SK-N-SH (cell line): ENCODE measurements around the gene CADM1. TPM values are rescaled to one million over a fixed set of nuclear protein-coding genes. Genes with fewer than 3 reads are reported as not detected.
A peak's percentile ranks its signal among the peaks of the same experiment; 100 is the strongest.

Experiments used
- CTCF ChIA-PET: fragments of 300-600, 350-600 bp; formaldehyde crosslinking; extraction: SDS; loops from one replicate; lab custom pipeline; 2021; lab: Yijun Ruan, JAX
- POLR2A ChIA-PET: fragments of 350-600 bp; sonication (Branson Sonifier 250); formaldehyde crosslinking; extraction: SDS; loops from one replicate; lab custom pipeline; 2020; ENCODE audit warnings: antibody characterized with exemption, inconsistent platforms; lab: Yijun Ruan, JAX
- DNase-seq: peaks from one replicate; pipeline ENCODE4 v3.0.0; 2012
- H2AFZ ChIP-seq: fragments of 200-600 bp; sonication (generic); 2 replicates; pipeline ENCODE4 v1.8.1; 2016; ENCODE audit warnings: antibody characterized with exemption, mild to moderate bottlenecking, low read depth
- H3F3A ChIP-seq: fragments of 200-600 bp; sonication (generic); replicated peaks from 2 replicates; pipeline ENCODE3; 2016; ENCODE audit warnings: antibody characterized with exemption, mild to moderate bottlenecking; ENCODE audit not compliant: insufficient read depth
- H3K27ac ChIP-seq, 2 experiments: fragments of 200-500 bp in 1 of 2; fragments of 200-600 bp in 1 of 2; sonication (Bioruptor generic) in 1 of 2; sonication (generic), shearing (Covaris generic) in 1 of 2; 2 replicates each; pipeline versions ENCODE4 v1.5.1 to v1.6.1; 2014 to 2016; ENCODE audit warnings: low read depth in 2 of 2, inconsistent platforms in 1 of 2, low read length in 1 of 2, mild to moderate bottlenecking in 1 of 2, mixed read lengths in 1 of 2
- H3K27me3 ChIP-seq: fragments of 200-600 bp; sonication (generic), shearing (Covaris generic); 2 replicates; pipeline ENCODE4 v1.6.1; 2016; ENCODE audit warnings: mixed run types; ENCODE audit not compliant: insufficient read depth
- H3K36me3 ChIP-seq, 2 experiments: fragments of 200-500 bp in 1 of 2; fragments of 200-600 bp in 1 of 2; sonication (Bioruptor generic) in 1 of 2; sonication (generic) in 1 of 2; replicated peaks in 1 of 2; 2 replicates each; pipeline versions ENCODE3 to v1.5.1; 2014 to 2016; ENCODE audit warnings: low read length in 1 of 2, mild to moderate bottlenecking in 1 of 2; ENCODE audit not compliant: insufficient read depth in 2 of 2, control insufficient read depth in 1 of 2
- H3K4me1 ChIP-seq, 2 experiments: fragments of 200-500 bp in 1 of 2; fragments of 200-600 bp in 1 of 2; sonication (Bioruptor generic) in 1 of 2; sonication (generic), shearing (Covaris generic) in 1 of 2; 2 replicates each; pipeline versions ENCODE4 v1.5.1 to v1.6.1; 2014 to 2016; ENCODE audit warnings: low read depth in 1 of 2, low read length in 1 of 2, mixed run types in 1 of 2; ENCODE audit not compliant: insufficient read depth in 2 of 2, control insufficient read depth in 1 of 2
- H3K4me2 ChIP-seq: fragments of 200-600 bp; sonication (generic), shearing (Covaris generic); 2 replicates; pipeline ENCODE4 v1.6.1; 2017; ENCODE audit warnings: mixed run types
- H3K4me3 ChIP-seq, 2 experiments: fragments of 200-500 bp in 1 of 2; fragments of 200-600 bp in 1 of 2; sonication (Bioruptor generic) in 1 of 2; sonication (generic), shearing (Covaris generic) in 1 of 2; 2 replicates each; pipeline versions ENCODE4 v1.5.1 to v1.8.1; 2014 to 2016; ENCODE audit warnings: low read depth in 2 of 2, inconsistent platforms in 1 of 2, low read length in 1 of 2, mild to moderate bottlenecking in 1 of 2, mixed read lengths in 1 of 2, moderate library complexity in 1 of 2
- H3K79me2 ChIP-seq: fragments of 200-600 bp; sonication (generic); 2 replicates; pipeline ENCODE4 v1.8.1; 2017; ENCODE audit warnings: mild to moderate bottlenecking; ENCODE audit not compliant: insufficient read depth
- H3K9ac ChIP-seq: fragments of 200-600 bp; sonication (generic); 2 replicates; pipeline ENCODE4 v1.6.1; 2017; ENCODE audit warnings: mixed run types
- H3K9me2 ChIP-seq: fragments of 200-600 bp; sonication (generic); 2 replicates; pipeline ENCODE4 v1.6.1; 2017; ENCODE audit warnings: mixed run types
- H3K9me3 ChIP-seq: fragments of 200-600 bp; sonication (generic); 2 replicates; pipeline ENCODE4 v1.6.1; 2017; ENCODE audit warnings: mixed run types, mild to moderate bottlenecking, moderate library complexity
- H4K20me1 ChIP-seq: fragments of 200-600 bp; sonication (generic); 2 replicates; pipeline ENCODE4 v1.6.1; 2017; ENCODE audit warnings: mild to moderate bottlenecking, mixed run types; ENCODE audit not compliant: insufficient read depth
- CHD2 ChIP-seq: fragments of 150-350 bp; IDR thresholded peaks from 2 replicates; pipeline ENCODE4 v1.6.1; 2018; ENCODE audit warnings: low read length; ENCODE audit not compliant: partially characterized antibody
- ELF1 ChIP-seq: IDR thresholded peaks from 2 replicates; pipeline ENCODE4 v1.4.0; 2012
- EP300 ChIP-seq, 2 experiments: IDR thresholded peaks; 2 replicates each; pipeline versions ENCODE4 v1.4.0 to v1.6.1; 2012; ENCODE audit warnings: borderline replicate concordance in 1 of 2, low read depth in 1 of 2, low read length in 1 of 2
- FOXM1 ChIP-seq: IDR thresholded peaks from 2 replicates; pipeline ENCODE4 v1.4.0; 2012; ENCODE audit warnings: low read depth, mild to moderate bottlenecking
- GABPA ChIP-seq: IDR thresholded peaks from 2 replicates; pipeline ENCODE4 v1.4.0; 2012; ENCODE audit warnings: low read depth, mild to moderate bottlenecking
- GATA2 ChIP-seq: sonication (generic); formaldehyde crosslinking; IDR thresholded peaks from 2 replicates; pipeline ENCODE4 v1.5.0; 2020; ENCODE audit warnings: mild to moderate bottlenecking, missing genetic modification reagents
- IRF3 ChIP-seq: fragments of 150-350 bp; IDR thresholded peaks from 2 replicates; pipeline ENCODE4 v1.6.1; 2016; ENCODE audit warnings: mild to moderate bottlenecking, low read depth, low read length
- JUND ChIP-seq: IDR thresholded peaks from 2 replicates; pipeline ENCODE4 v1.4.0; 2012
- MEF2A ChIP-seq: IDR thresholded peaks from 2 replicates; pipeline ENCODE4 v1.4.0; 2012; ENCODE audit warnings: low read depth, borderline replicate concordance
- MXI1 ChIP-seq: IDR thresholded peaks from 2 replicates; pipeline ENCODE4 v1.6.1; 2012; ENCODE audit warnings: mild to moderate bottlenecking, low read depth, low read length, improper control_type of control experiment
- NFIC ChIP-seq: IDR thresholded peaks from 2 replicates; pipeline ENCODE4 v1.4.0; 2012; ENCODE audit warnings: borderline replicate concordance
- NRF1 ChIP-seq: IDR thresholded peaks from 2 replicates; pipeline ENCODE4 v1.6.1; 2012; ENCODE audit warnings: low read depth, mild to moderate bottlenecking, low read length
- POLR2AphosphoS5 ChIP-seq: IDR thresholded peaks from 2 replicates; pipeline ENCODE4 v1.6.1; 2012; ENCODE audit warnings: low read depth, low read length
- RXRA ChIP-seq: IDR thresholded peaks from 2 replicates; pipeline ENCODE4 v1.4.0; 2012; ENCODE audit warnings: low read depth, mild to moderate bottlenecking, borderline replicate concordance
- SIN3A ChIP-seq: IDR thresholded peaks from 2 replicates; pipeline ENCODE4 v1.6.1; 2012; ENCODE audit warnings: low read depth, mild to moderate bottlenecking, low read length, moderate library complexity, borderline replicate concordance
- SMC3 ChIP-seq: IDR thresholded peaks from 2 replicates; pipeline ENCODE4 v1.6.1; 2012; ENCODE audit warnings: low read depth, low read length, improper control_type of control experiment
- TAF1 ChIP-seq: IDR thresholded peaks from 2 replicates; pipeline ENCODE4 v1.6.1; 2012; ENCODE audit warnings: low read depth, mild to moderate bottlenecking, low read length, moderate library complexity, borderline replicate concordance
- TCF12 ChIP-seq: IDR thresholded peaks from 2 replicates; pipeline ENCODE4 v1.4.0; 2012
- TEAD4 ChIP-seq: IDR thresholded peaks from 2 replicates; pipeline ENCODE4 v1.4.0; 2012; ENCODE audit warnings: mild to moderate bottlenecking, borderline replicate concordance; ENCODE audit not compliant: insufficient read depth
- USF1 ChIP-seq: IDR thresholded peaks from 2 replicates; pipeline ENCODE4 v1.4.0; 2012; ENCODE audit warnings: low read depth, borderline replicate concordance
- YY1 ChIP-seq: IDR thresholded peaks from 2 replicates; pipeline ENCODE4 v1.4.0; 2012; ENCODE audit warnings: low read depth, mild to moderate bottlenecking
- WGBS: methylation state at CpG from one replicate; pipeline ENCODE4 v1.1.6; 2017; ENCODE audit warnings: low lambda C conversion rate; 5-methylcytosine and 5-hydroxymethylcytosine counted together
- polyA plus RNA-seq, 3 experiments: library from polyadenylated mRNA; depleted of rRNA; stranded (reverse); fragments of >200 nt; gene quantifications; 2 replicates each; pipeline ENCODE4 v1.2.3, GENCODE V29; 2012

The CADM1 gene
- polyA plus RNA-seq, 1 of the 3 experiments (the other 2 are of a cell fraction): 7.9 TPM

- TF ChIP-seq MEF2A (no peak), NRF1 (no peak), GABPA (no peak), TAF1 (no peak), JUND (peak; percentile 34; the same call in 1 of the 2 replicates), SIN3A (no peak), FOXM1 (no peak), YY1 (no peak), ELF1 (no peak), MXI1 (no peak), TCF12 (no peak), IRF3 (no peak), USF1 (no peak), NFIC (no peak), RXRA (no peak)
These were observed 39.9 kb downstream of the CADM1 start (continued) for GRCh38 chr11:115464269-115464668.

GRCh38 chr11:115463606-115464005 lies 40.6 kb downstream of the CADM1 start:
- no peak for DNase-seq
- Histone ChIP-seq H3K9ac (no peak overlapping the region), H4K20me1 (no peaks in the 10 kb centered on the region), H3K9me3 (no peaks in the 10 kb centered on the region), H3K27ac (peak overlapping the region in 1 of 2 experiments; percentile 47; a peak in 2 of 4 replicates), H3K9me2 (no peaks in the 10 kb centered on the region), H3K4me2 (no peak overlapping the region; the same call in 1 of the 2 replicates), H3K4me1 (peaks cover 0 to 26% of the 10 kb centered on the region in 2 experiments; a peak in 2 of 4 replicates), H3K79me2 (no peaks in the 10 kb centered on the region), H3F3A (no peaks in the 10 kb centered on the region), H3K36me3 (no peaks in the 10 kb centered on the region), H3K4me3 (no peak overlapping the region), H2AFZ (no peak overlapping the region), H3K27me3 (no peaks in the 10 kb centered on the region)
- CTCF ChIA-PET: interaction anchor here (1.1 to 1.4 kb wide), 3 partner anchors 12 to 129 kb away, joined by 3 read pairs; no protein-coding TSS in a partner anchor
- 68% methylated on average over 3 of the region's 3 CpGs for WGBS
- TF ChIP-seq SMC3: no peak
- TF ChIP-seq YY1: no peak
- TF ChIP-seq POLR2AphosphoS5: no peak
- no peak for TF ChIP-seq IRF3
- peak; percentile 66 for TF ChIP-seq GATA2 (CRISPR knock-in tag)
- peak; percentile 7 for TF ChIP-seq CHD2
- no peak for TF ChIP-seq TEAD4
- peak in 1 of 2 experiments; percentile 21; a peak in 1 of 4 replicates for TF ChIP-seq EP300 (IDR thresholded peaks at IDR 0.05; ENCODE audit: borderline replicate concordance in 1 of 2, low read depth in 1 of 2, low read length in 1 of 2)
- TF ChIP-seq JUND: no peak
- no peak for TF ChIP-seq NFIC
- POLR2A ChIA-PET: no interaction called here
